Measurements from ENCODE around the gene RRBP1.

The RRBP1 gene

GRCh38 chr20:17679941-17680835 lies 1.9 kb downstream of the RRBP1 start:
- no peak for DNase-seq

- DNase-seq, result no peak
Measured at GRCh38 chr20:17678886-17679285, 3.2 kb downstream of the RRBP1 start.

DNA sequence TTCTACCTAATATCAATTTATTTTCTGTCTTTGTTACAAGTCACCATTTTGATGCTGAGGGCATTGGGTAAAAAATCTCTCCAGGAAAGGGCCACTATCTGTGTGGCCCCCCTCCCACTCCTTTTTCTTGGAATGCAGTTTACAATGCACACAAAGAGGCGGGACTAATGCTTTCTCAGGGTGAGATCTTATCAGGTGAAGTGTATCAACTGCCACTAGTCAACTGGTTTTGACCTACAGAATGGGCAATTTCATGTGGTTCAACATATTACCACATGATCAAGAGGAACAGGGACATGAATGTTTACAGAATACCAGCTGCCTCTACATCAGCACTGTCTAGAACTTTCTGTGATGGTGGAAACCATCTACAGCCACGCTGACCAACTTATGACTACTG lies 3.7 kb downstream of the RRBP1 start:
- DNase-seq, result no peak

DNA sequence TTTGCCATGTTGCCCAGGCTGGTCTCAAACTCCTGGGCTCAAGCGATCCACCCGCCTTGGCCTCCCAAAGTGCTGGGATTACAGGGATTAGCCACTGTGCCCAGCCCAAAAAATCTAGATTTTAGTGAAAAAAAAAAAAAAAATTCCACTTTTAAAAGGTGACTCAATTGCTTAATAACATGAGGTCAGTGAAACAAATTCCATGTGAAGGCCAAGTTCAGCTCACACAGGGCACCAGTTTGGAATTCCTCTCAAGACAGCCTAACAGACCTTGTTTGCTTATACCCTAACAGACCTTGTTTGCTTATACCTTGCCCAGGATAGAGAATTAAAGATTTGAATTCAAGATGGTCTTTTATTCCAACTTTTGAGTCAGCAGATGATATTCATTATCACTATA lies 5.1 kb downstream of the RRBP1 start:
- DNase-seq, result no peak

GRCh38 chr20:17676378-17676759 lies 5.7 kb downstream of the RRBP1 start:
- DNase-seq, result no peak

DNA sequence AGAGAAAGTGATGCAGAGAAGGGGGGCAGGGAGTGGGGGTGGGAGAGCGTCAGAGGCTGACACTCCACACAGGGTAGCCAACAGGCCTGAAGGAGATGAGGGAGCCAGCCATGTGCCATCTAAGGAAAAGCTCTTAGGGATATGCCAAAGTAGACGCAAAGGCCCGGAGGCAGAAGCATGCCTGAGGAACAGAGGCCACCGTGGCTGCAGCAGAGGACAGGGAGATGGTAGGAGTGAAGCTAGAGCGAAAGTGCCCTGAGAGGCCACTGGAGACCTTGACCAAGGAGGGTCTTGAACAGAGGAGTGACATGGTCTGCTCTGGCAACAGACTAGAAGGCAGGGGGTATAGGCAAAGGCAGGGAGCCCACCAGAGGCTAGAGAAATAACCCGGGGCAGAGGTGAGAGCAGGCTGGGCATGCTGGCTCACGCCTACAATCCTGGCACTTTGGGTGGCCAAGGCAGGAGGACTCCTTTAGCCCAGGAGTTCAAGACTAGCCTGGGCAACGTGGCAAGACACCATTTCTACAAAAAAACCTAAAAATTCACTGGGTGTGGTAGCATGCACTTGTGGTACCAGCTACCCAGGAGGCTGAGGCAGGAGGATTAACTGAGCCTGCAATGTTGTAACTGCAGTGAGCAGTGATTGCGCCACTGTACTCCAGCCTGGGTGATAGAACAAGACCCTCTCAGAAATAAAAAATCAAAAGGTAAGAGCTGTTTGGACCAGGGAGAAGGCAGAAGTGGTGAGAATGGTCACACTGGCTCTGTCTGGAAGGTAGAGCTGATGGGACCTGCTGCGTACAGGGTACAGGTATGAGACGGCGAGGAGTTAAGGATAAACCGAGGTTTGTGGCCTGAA lies 6.3 kb downstream of the RRBP1 start:
- no peak for DNase-seq

- no peak for DNase-seq
Measured at GRCh38 chr20:17674722-17675518, 7.1 kb downstream of the RRBP1 start.

DNA sequence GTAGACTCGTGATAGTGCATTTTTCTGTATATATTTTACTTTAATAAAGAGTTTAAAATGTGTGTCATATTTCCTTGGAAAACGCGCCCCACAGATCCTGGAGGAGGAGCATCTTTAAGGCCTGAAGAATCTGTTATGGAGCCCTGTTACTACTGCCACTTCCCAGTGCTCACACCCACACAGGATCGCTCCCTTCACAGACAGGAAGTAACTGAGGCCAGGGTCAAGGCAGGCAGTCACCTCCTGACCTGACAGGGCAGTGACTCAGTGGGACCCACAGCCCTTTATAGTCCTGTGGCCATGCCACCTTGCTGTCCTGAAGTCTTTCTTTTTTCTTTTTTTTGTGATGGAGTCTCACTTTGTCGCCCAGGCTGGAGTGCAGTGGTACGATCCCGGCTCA lies 9.0 kb downstream of the RRBP1 start:
- DNase-seq, result no peak

DNA sequence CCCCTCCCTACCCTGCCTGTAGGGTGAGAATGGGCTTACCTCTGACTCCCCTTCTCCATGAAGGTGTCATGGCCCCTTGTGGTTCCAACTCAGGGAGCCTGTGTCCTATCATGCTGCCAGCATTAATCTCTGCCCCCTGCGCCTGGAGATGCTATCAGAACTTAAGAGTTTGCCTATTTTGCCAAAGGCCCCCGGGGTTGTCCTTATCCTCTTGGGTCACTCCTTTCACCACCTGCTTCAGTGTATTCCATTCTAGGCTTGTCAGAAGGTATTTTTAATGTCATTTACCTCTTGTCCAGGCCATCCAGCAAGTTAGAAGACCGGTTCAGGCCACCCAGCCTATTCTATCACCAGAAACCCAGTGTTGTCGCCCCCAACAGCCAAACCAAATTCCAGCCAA lies 10.5 kb downstream of the RRBP1 start:
- DNase-seq, result no peak

DNA sequence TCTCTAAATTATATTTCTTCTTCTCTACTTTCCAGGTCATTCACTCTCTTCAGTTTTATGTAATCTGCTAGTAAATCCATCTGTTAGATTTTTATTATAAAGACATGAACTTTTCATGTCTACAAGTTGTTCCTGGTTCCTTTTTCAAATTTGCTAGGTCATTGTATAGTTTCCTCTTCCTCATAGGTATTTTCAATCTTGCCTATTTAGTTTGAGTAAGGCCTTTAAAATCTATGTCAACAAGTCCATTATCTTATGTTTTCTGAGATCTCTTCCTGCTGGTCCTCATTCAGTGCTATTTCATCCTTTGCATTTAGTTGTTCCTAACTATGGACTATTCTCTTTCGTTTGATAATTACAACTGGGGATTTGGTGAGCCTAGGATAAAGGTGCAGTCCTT lies 11.0 kb downstream of the RRBP1 start:
- no peak for DNase-seq

GRCh38 chr20:17669306-17669931 lies 12.6 kb downstream of the RRBP1 start:
- DNase-seq, result no peak

- DNase-seq, result no peak
Measured at GRCh38 chr20:17668432-17668831, 13.6 kb downstream of the RRBP1 start.

DNA sequence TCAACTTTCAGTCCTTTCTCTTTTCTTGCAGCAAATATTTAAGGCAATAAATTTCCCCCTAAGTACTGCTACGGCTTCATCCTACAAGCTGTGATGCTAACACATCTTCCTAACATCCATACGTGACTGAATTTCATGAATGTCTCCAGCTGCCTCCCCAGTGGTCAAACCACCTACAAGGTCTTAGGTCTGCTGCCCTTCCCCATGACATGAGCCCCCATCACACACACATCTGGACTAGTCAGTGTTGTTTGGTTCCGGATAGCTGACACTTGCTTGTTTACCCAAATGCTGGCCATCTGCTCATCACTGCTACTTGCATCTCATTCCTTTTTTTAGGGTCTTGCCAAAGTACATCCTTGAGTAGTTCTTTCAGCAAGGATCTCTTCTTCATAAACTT lies 14.6 kb downstream of the RRBP1 start:
- DNase-seq, result no peak

- DNase-seq, result no peak
Measured at GRCh38 chr20:17666481-17666880, 15.6 kb downstream of the RRBP1 start.

DNA sequence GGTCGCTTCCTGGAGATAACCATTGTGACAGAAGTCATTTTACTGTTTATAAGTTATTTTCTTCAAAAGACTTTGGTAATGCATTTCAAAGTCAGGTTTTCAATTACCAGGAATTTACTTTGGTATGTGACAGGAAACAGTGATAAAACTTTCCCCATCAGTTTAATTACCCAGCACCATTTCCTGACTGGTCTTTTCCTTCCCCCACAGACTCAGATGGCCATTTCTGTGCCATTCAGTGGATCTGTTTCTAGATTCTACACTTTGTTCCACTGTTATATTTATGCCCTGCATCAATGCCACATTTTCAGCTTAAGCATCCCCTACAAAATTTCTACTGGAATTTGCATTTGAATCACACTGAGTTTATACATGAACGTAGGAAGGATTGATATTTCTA lies 16.3 kb downstream of the RRBP1 start:
- DNase-seq, result no peak

GRCh38 chr20:17664025-17664633 lies 17.9 kb downstream of the RRBP1 start:
- no peak for DNase-seq

- DNase-seq, result no peak
Measured at GRCh38 chr20:17663486-17663885, 18.6 kb downstream of the RRBP1 start.

DNA sequence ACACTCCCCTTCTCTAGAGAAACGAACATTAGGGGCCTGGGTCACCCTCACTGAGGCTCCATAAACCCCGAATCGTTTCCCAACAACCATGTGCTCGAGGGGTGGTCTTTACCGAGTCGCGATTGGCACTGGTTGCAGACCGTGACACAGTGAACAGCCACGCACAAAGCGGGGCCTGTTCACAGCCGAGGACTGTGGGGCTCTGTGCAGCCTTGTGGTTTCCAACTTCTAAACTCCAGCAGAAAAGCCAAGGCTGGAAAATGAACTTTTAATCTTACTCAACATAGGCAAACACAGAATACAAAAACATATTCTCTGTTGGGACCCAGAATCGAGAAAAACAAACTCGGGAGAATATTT lies 19.0 kb downstream of the RRBP1 start:
- no peak for DNase-seq

DNA sequence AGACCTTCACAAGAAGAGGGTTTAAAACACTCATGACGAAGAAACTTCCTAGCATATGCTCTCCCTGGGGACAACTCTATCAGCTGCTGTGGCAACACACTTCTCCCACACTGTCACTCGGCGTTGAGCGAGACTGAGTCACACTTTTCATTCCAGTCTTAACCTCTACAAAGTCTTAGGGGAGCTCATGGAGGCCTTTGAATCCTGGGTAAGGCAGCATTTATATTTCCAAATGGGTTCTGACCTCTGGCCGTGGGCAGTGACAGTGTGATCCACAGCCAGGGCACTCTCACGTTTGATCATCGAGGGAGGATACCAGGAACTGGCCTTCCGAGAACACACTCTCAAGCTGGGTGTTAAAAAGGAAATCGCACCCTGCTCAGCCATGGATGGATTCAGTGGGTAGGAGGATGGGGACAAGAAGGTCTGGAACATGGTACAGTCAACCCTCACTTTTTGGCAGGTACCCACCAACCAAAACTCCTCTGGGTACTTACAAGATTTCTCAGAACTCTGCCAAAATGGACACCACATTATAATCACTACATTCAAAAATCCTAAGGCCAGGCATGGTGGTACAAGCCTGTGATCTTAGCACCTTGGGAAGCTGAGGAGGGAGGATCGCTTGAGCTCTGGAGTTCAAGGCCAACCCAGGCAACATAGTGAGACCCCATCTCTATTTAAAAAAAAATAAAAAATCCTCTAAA lies 19.6 kb downstream of the RRBP1 start:
- DNase-seq, result no peak

GRCh38 chr20:17661121-17661744 lies 20.8 kb downstream of the RRBP1 start:
- DNase-seq, result no peak

GRCh38 chr20:17660667-17661066 lies 21.4 kb downstream of the RRBP1 start:
- no peak for DNase-seq

Data from NCI-H2227 treated with DMSO at 0.1 percent for 48 hours (cell line).